ENCODE data around the gene RAB1B.

GRCh38 chr11:66284526-66285078 is 16.2 kb downstream of the RAB1B start:
- TF ChIP-seq, protein P1, sequence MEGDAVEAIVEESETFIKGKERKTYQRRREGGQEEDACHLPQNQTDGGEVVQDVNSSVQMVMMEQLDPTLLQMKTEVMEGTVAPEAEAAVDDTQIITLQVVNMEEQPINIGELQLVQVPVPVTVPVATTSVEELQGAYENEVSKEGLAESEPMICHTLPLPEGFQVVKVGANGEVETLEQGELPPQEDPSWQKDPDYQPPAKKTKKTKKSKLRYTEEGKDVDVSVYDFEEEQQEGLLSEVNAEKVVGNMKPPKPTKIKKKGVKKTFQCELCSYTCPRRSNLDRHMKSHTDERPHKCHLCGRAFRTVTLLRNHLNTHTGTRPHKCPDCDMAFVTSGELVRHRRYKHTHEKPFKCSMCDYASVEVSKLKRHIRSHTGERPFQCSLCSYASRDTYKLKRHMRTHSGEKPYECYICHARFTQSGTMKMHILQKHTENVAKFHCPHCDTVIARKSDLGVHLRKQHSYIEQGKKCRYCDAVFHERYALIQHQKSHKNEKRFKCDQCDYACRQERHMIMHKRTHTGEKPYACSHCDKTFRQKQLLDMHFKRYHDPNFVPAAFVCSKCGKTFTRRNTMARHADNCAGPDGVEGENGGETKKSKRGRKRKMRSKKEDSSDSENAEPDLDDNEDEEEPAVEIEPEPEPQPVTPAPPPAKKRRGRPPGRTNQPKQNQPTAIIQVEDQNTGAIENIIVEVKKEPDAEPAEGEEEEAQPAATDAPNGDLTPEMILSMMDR (IDR thresholded peaks at IDR 0.05) = no peak
- no peak for TF ChIP-seq POLR2A (IDR thresholded peaks at IDR 0.05)

Data from uterus (tissue), 2 donors.